Occipital lobe (tissue), 3 donors: Measurements from ENCODE around the gene TXK. TPM values are rescaled to one million over a fixed set of nuclear protein-coding genes. Genes with fewer than 3 reads are reported as not detected.

Experiments
- DNase-seq: peaks from one replicate; lab custom pipeline; 2025; lab: John Stamatoyannopoulos, UW
- small RNA-seq: library from RNA; depleted of rRNA; stranded (forward); fragments of <200 nt; gene quantifications from one replicate; pipeline ENCODE3, GENCODE V24; 2014
- total RNA-seq: library from RNA; depleted of rRNA; stranded (reverse); fragments of >200 nt; gene quantifications from one replicate; pipeline ENCODE4 v1.2.3, GENCODE V29; 2014

The TXK gene
- total RNA-seq, 1 donor from 2014 or later: 3.1 TPM

DNA sequence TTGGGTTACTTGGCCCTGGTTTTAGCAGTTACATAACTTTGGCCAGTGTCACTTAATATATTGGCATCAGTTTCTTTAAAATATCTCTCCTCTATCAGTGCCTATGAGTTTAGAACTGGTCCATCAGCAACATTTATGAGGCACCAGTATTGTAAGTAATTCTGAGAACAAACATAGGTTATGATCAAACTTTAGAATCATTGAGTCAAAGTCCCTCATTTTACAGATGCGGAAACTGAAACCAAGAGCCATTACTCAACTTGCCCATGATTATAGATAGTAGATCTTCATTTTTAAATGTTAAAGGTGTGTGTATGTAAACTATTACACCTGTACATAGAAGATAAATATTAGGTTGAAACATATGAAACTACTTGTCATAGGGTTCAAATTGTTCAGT is 113.0 kb downstream of the TXK start:
- no peak for DNase-seq

DNA sequence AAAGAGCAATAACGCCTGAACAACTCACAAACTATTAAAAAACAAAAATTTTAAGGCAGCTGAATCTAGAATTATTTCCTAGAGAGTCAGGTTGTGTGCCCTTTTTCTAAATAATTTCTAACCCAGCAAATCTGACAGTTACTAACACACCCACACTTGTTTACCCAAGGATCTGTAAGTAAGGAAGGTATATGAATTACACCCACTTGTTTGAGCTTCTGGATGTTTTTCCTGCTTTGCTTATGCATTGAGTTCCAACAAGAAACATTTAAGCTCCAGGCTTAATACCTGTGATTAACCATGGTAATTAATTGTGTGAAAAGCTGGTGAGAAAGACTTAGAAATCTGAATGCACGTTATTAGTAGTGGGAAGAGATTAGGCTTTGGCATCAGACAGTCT is 115.9 kb downstream of the TXK start:
- no peak for DNase-seq

DNA sequence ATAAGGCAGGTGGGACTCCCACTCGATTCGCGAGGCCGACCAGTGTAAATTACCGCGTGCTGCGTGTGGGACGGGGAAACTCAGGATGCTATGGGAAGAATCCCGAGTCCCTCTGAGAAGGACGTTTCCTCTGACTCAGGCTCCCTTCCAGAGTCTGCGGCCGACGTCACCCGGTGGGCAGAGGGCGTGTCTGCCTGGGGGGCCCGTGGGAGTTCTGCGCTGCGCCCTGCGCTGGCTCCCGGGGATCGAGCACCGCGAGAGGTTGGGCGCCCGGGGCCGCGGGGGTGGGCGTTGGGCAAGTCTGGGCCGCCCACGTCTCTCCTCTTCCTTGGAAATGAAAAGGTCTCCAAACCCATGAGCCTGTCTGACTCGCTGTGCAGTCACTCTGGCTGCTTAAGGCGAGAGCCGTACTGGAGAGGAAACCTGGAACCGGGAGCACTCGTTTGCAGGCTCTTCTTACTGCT is 116.9 kb downstream of the TXK start:
- DNase-seq: peak; percentile 5

Small RNA genes within 50 kb of the gene (small RNA-seq; reads per million reads assigned to genes)
- gene RF00019: not detected
- not detected for gene RF00026
- not detected for gene RNU6-838P

Other genes starting within 250 kb of the TXK start
- gene NFXL1, start 219.7 kb downstream of the TXK start, total RNA-seq: 17.5 TPM
- not detected for gene CNGA1, start 117.6 kb downstream of the TXK start, total RNA-seq
- gene NIPAL1, start 117.5 kb downstream of the TXK start, total RNA-seq: 0.94 TPM
- 5.5 TPM for gene TEC, start 135.6 kb upstream of the TXK start, total RNA-seq
- gene SLAIN2, start 207.3 kb upstream of the TXK start, total RNA-seq: 345 TPM